Measurements from ENCODE around the gene C1orf159. TPM values are rescaled to one million over a fixed set of nuclear protein-coding genes. Genes with fewer than 3 reads are reported as not detected.

C1orf159 gene
- total and polyA plus RNA-seq, 9 of the 15 experiments (the other 6 are each of a cell fraction or from before 2014, with no cell fraction given), result 0.28 to 54.9 (median 10.6) TPM

DNA sequence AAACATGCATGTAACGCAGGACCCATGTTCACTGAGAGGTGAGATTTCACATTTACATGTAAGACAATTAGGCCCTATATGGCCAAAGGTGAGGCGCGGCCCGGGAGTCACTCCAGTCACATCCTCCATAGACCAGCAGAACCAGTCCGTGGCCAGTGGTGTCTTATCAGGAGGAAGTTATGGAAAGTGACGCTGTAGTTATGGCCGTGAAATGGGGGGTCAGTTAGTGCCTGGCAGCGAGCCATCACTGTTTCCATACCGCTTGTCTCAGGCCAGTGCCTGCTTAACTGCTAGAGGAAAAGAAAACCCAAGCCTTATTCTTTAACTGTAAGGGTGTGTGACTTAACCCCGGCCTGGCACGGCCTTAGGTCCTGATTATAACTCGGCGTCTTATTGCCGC, 6.1 kb downstream of the C1orf159 start (continued):
- TF ChIP-seq, protein P1, sequence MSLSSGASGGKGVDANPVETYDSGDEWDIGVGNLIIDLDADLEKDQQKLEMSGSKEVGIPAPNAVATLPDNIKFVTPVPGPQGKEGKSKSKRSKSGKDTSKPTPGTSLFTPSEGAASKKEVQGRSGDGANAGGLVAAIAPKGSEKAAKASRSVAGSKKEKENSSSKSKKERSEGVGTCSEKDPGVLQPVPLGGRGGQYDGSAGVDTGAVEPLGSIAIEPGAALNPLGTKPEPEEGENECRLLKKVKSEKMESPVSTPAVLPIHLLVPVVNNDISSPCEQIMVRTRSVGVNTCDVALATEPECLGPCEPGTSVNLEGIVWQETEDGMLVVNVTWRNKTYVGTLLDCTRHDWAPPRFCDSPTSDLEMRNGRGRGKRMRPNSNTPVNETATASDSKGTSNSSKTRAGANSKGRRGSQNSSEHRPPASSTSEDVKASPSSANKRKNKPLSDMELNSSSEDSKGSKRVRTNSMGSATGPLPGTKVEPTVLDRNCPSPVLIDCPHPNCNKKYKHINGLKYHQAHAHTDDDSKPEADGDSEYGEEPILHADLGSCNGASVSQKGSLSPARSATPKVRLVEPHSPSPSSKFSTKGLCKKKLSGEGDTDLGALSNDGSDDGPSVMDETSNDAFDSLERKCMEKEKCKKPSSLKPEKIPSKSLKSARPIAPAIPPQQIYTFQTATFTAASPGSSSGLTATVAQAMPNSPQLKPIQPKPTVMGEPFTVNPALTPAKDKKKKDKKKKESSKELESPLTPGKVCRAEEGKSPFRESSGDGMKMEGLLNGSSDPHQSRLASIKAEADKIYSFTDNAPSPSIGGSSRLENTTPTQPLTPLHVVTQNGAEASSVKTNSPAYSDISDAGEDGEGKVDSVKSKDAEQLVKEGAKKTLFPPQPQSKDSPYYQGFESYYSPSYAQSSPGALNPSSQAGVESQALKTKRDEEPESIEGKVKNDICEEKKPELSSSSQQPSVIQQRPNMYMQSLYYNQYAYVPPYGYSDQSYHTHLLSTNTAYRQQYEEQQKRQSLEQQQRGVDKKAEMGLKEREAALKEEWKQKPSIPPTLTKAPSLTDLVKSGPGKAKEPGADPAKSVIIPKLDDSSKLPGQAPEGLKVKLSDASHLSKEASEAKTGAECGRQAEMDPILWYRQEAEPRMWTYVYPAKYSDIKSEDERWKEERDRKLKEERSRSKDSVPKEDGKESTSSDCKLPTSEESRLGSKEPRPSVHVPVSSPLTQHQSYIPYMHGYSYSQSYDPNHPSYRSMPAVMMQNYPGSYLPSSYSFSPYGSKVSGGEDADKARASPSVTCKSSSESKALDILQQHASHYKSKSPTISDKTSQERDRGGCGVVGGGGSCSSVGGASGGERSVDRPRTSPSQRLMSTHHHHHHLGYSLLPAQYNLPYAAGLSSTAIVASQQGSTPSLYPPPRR (CRISPR knock-in tag; IDR thresholded peaks at IDR 0.05; ENCODE audit: borderline replicate concordance), result no peak
- TF ChIP-seq, protein P2, sequence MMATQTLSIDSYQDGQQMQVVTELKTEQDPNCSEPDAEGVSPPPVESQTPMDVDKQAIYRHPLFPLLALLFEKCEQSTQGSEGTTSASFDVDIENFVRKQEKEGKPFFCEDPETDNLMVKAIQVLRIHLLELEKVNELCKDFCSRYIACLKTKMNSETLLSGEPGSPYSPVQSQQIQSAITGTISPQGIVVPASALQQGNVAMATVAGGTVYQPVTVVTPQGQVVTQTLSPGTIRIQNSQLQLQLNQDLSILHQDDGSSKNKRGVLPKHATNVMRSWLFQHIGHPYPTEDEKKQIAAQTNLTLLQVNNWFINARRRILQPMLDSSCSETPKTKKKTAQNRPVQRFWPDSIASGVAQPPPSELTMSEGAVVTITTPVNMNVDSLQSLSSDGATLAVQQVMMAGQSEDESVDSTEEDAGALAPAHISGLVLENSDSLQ (IDR thresholded peaks at IDR 0.05), result peak; percentile 55; the same call in 1 of the 2 replicates
- TF ChIP-seq U2AF2 (optimal IDR thresholded peaks at IDR 0.05; ENCODE audit: low read depth, low read length) (no peak), SIRT6 (IDR thresholded peaks at IDR 0.05; ENCODE audit: low read depth, low read length) (no peak), RFX1 (IDR thresholded peaks at IDR 0.05) (no peak), THRAP3 (IDR thresholded peaks at IDR 0.05; ENCODE audit: borderline replicate concordance) (no peak), CREBBP (IDR thresholded peaks at IDR 0.05; ENCODE audit: low read depth, low read length) (no peak)
- TF ChIP-seq, protein P3, sequence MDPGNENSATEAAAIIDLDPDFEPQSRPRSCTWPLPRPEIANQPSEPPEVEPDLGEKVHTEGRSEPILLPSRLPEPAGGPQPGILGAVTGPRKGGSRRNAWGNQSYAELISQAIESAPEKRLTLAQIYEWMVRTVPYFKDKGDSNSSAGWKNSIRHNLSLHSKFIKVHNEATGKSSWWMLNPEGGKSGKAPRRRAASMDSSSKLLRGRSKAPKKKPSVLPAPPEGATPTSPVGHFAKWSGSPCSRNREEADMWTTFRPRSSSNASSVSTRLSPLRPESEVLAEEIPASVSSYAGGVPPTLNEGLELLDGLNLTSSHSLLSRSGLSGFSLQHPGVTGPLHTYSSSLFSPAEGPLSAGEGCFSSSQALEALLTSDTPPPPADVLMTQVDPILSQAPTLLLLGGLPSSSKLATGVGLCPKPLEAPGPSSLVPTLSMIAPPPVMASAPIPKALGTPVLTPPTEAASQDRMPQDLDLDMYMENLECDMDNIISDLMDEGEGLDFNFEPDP (CRISPR knock-in tag; IDR thresholded peaks at IDR 0.05), result no peak
- TF ChIP-seq, protein P4, sequence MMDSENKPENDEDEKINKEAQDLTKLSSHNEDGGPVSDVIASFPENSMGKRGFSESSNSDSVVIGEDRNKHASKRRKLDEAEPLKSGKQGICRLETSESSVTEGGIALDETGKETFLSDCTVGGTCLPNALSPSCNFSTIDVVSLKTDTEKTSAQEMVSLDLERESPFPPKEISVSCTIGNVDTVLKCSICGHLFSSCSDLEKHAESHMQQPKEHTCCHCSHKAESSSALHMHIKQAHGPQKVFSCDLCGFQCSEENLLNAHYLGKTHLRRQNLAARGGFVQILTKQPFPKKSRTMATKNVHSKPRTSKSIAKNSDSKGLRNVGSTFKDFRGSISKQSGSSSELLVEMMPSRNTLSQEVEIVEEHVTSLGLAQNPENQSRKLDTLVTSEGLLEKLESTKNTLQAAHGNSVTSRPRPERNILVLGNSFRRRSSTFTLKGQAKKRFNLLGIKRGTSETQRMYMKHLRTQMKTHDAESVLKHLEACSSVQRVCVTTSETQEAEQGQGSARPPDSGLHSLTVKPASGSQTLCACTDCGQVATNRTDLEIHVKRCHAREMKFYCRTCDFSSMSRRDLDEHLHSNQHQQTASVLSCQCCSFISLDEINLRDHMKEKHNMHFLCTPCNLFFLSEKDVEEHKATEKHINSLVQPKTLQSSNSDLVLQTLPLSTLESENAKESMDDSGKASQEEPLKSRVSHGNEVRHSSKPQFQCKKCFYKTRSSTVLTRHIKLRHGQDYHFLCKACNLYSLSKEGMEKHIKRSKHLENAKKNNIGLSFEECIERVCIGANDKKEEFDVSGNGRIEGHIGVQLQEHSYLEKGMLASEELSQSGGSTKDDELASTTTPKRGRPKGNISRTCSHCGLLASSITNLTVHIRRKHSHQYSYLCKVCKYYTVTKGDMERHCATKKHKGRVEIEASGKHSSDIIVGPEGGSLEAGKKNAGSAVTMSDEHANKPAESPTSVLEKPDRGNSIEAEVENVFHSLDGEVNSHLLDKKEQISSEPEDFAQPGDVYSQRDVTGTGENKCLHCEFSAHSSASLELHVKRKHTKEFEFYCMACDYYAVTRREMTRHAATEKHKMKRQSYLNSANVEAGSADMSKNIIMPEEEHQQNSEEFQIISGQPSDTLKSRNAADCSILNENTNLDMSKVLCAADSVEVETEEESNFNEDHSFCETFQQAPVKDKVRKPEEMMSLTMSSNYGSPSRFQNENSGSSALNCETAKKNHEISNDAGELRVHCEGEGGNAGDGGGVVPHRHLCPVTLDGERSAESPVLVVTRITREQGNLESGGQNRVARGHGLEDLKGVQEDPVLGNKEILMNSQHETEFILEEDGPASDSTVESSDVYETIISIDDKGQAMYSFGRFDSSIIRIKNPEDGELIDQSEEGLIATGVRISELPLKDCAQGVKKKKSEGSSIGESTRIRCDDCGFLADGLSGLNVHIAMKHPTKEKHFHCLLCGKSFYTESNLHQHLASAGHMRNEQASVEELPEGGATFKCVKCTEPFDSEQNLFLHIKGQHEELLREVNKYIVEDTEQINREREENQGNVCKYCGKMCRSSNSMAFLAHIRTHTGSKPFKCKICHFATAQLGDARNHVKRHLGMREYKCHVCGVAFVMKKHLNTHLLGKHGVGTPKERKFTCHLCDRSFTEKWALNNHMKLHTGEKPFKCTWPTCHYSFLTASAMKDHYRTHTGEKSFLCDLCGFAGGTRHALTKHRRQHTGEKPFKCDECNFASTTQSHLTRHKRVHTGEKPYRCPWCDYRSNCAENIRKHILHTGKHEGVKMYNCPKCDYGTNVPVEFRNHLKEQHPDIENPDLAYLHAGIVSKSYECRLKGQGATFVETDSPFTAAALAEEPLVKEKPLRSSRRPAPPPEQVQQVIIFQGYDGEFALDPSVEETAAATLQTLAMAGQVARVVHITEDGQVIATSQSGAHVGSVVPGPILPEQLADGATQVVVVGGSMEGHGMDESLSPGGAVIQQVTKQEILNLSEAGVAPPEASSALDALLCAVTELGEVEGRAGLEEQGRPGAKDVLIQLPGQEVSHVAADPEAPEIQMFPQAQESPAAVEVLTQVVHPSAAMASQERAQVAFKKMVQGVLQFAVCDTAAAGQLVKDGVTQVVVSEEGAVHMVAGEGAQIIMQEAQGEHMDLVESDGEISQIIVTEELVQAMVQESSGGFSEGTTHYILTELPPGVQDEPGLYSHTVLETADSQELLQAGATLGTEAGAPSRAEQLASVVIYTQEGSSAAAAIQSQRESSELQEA (IDR thresholded peaks at IDR 0.05; ENCODE audit: low read depth), result no peak
